Testis (tissue), 3 donors: ENCODE data around the gene NT5C. TPM values are rescaled to one million over a fixed set of nuclear protein-coding genes. Genes with fewer than 3 reads are reported as not detected.
A peak's percentile ranks its signal among the peaks of the same experiment; 100 is the strongest.

Experiments
- DNase-seq: peaks from one replicate; pipeline ENCODE4 v3.0.0-alpha.2; 2019
- H3K27ac ChIP-seq, 2 donors: fragments of 200-600 bp; sonication (generic); one replicate each; pipeline ENCODE4 v1.5.1; 2019
- H3K27me3 ChIP-seq: fragments of 200-600 bp; sonication (generic); one replicate; pipeline ENCODE4 v1.5.1; 2019
- H3K36me3 ChIP-seq: fragments of 200-600 bp; sonication (generic); one replicate; pipeline ENCODE4 v1.5.1; 2017; ENCODE audit warnings: low read depth; ENCODE audit errors: missing control alignments
- H3K4me1 ChIP-seq: fragments of 200-600 bp; sonication (generic); one replicate; pipeline ENCODE4 v1.5.1; 2019
- H3K4me3 ChIP-seq, 2 donors: fragments of 200-600 bp; sonication (generic); one replicate each; pipeline ENCODE4 v1.5.1; 2017 to 2019
- H3K9me3 ChIP-seq: fragments of 200-600 bp; sonication (generic); one replicate; pipeline ENCODE4 v1.5.1; 2017
- POLR2A ChIP-seq: fragments of 450-650 bp; IDR thresholded peaks from one replicate; pipeline ENCODE4 v1.6.1; 2017; ENCODE audit warnings: antibody characterized with exemption, mild to moderate bottlenecking, moderate library complexity
- WGBS, 2 donors: methylation state at CpG; one replicate each; pipeline ENCODE4 v1.1.5; 2018; 5-methylcytosine and 5-hydroxymethylcytosine counted together
- intact Hi-C: fragments of 100-400 bp; cut with DNase I; formaldehyde crosslinking; loops from one replicate; pipeline ENCODE4 v1.15.1; 2023; ENCODE audit warnings: low total_unique reads
- polyA plus RNA-seq: library from polyadenylated mRNA; stranded (reverse); fragments of 350-450 nt; fragmentation: Illumina TruSeq; extraction: RNeasy Lipid Tissue Mini Kit (QIAGEN cat#74804); gene quantifications from one replicate; pipeline ENCODE4 v1.2.3, GENCODE V29; 2014; ENCODE audit warnings: low read depth, low replicate concordance; ENCODE audit not compliant: insufficient read depth
- total RNA-seq, 2 donors: library from RNA; depleted of rRNA; stranded (reverse); fragments of >200 nt; gene quantifications; one replicate each; pipeline ENCODE4 v1.2.3, GENCODE V29; 2016
- TF ChIP-seq, protein P1 (sequence below), 3 experiments: fragments of 450-650 bp in 2 of 3; fragments of 200-600 bp in 1 of 3; sonication (generic) in 1 of 3; IDR thresholded peaks; one replicate each; pipeline ENCODE4 v1.5.1; 2016 to 2019; ENCODE audit warnings: antibody characterized with exemption in 3 of 3, mild to moderate bottlenecking in 2 of 3, moderate library complexity in 1 of 3

The NT5C gene
- total and polyA plus RNA-seq, 3 donors from 2014 or later = 22.2 to 83.6 (median 76.5) TPM

DNA sequence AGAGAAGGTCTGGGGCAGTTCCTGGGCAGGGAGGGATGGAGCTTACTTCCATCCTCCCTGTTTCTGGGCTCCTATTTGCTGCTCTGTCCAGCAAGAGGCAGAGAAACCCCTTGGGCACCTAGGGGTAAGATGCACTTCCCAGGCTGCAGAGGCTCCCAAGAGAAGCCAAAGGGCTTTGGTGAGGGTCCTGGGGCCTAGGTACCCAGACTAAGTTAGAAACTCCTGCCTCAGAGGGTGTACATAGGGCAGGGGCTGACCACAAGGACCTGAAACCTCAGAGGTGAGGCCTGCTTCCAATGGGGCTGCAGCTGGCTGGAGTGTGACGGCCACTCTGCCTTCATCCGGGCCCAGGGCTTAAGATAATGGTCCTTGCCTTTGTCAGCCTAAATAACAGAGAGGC lies 23.3 kb downstream of the NT5C start:
- Histone ChIP-seq H3K27me3 (no peaks in the 10 kb centered on the region), H3K4me1 (peaks cover 7% of the 10 kb centered on the region), H3K27ac (no peak overlapping the region), H3K36me3 (no peaks in the 10 kb centered on the region), H3K4me3 (no peak overlapping the region), H3K9me3 (no peaks in the 10 kb centered on the region)
- no peak for DNase-seq
- TF ChIP-seq, protein P1, sequence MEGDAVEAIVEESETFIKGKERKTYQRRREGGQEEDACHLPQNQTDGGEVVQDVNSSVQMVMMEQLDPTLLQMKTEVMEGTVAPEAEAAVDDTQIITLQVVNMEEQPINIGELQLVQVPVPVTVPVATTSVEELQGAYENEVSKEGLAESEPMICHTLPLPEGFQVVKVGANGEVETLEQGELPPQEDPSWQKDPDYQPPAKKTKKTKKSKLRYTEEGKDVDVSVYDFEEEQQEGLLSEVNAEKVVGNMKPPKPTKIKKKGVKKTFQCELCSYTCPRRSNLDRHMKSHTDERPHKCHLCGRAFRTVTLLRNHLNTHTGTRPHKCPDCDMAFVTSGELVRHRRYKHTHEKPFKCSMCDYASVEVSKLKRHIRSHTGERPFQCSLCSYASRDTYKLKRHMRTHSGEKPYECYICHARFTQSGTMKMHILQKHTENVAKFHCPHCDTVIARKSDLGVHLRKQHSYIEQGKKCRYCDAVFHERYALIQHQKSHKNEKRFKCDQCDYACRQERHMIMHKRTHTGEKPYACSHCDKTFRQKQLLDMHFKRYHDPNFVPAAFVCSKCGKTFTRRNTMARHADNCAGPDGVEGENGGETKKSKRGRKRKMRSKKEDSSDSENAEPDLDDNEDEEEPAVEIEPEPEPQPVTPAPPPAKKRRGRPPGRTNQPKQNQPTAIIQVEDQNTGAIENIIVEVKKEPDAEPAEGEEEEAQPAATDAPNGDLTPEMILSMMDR (IDR thresholded peaks at IDR 0.05) = no peak
- no peak for TF ChIP-seq POLR2A
- 69 to 78% methylated on average over 2 of the region's 2 CpGs for WGBS, 2 donors
- intact Hi-C loops = no loop called here

DNA sequence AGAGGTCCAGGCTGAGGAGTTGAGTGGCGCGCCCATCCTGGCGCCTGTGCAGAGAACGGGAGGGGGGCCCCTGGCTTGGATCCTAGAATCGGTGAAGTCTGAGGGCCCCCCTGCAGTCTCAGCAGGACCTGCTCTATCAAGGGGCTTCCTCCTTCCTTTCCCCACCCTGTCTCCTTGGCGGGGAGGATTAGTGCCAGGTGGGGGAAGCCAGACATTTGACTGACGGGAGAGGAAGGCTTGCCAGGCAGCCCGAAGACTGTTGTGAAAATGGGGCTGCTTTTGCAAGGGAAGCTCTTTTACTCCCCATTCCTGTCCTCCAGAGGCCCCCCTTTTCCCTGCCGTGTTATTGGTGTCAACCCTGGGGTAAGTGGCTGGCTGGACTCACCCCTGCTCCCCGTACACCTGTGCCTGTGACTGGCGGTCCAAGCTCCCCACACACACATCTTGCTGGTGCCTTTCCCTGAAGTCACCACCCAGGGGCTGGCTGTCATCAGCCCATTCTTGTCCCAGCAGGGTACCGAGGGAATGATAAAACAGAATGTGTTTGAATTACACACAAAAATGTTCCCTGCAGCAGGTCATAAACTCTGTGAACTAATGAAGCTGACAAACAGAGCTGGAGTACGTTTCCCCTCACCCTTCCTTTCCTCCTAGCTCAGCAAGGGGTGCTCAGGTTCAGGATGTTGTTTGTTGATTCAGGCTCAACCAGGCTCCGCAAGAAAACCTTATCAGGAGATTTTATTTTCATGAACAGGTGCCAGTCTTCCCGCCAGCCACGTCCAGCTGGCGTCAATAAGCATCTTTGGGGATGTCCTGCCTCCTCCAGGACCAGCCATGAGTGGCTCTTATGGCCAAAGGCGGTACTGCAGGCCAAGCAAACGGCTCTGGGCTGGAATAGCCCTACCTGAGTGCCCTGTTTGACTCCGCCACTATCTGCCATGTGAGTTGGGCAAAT lies 26.1 kb downstream of the NT5C start:
- H3K4me1 ChIP-seq = peaks cover 7% of the 10 kb centered on the region
- DNase-seq = peak; percentile 55
- no peak overlapping the region for H3K4me3 ChIP-seq
- H3K27me3 ChIP-seq = no peaks in the 10 kb centered on the region
- no peaks in the 10 kb centered on the region for H3K36me3 ChIP-seq
- no peak overlapping the region for H3K27ac ChIP-seq
- 64 to 73% methylated on average over 20 of the region's 20 CpGs for WGBS, 2 donors
- intact Hi-C loops = no loop called here
- no peaks in the 10 kb centered on the region for H3K9me3 ChIP-seq
- TF ChIP-seq, protein P1 (IDR thresholded peaks at IDR 0.05) = peak; percentile 22 to 84 (median 59)
- no peak for TF ChIP-seq POLR2A

DNA sequence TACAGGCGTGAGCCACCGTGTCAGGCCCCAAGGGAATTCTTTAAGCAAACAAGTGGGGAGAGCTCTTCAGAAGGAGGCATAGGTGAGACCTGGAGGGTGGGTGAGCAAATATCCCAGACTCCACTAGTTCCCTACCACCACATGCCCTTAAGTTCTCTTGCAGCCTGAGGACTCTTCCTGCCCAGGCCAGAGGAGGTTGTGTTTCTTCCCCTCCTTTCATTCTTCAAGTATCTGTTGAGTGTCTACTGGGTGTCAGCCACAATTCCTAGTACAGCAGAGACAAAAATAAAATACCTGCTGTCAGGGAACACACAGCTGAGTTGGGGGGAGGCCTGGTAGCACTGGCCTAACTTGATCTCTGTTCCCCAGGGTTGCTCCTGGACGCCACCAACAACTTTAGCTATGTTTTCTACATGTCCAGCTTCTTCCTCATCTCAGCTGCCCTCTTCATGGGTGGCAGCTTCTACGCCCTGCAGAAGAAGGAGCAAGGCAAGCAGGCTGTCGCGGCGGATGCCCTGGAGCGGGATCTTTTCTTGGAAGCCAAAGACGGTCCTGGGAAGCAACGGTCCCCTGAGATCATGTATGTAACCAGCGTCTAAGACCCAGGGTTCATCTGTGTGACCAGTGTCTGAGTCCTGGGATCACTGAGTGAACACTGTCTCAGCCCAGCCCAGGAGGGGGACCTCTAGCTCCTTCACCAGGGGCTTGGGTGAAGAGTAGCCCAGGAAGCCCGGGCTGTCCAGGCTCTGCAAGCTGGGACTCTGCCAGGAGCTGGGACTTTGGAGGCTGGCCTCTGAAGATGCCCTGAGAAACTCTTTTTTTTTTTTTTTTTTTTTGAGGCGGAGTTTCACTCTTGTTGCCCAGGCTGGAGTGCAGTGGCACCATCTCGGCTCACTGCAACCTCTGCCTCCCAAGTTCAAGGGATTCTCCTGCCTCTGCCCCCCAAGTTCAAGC lies 27.7 kb downstream of the NT5C start:
- intact Hi-C loops = no loop called here
- Histone ChIP-seq H3K27ac (no peak overlapping the region), H3K9me3 (no peaks in the 10 kb centered on the region), H3K36me3 (no peaks in the 10 kb centered on the region), H3K4me3 (no peak overlapping the region), H3K4me1 (peaks cover under 1% of the 10 kb centered on the region), H3K27me3 (no peaks in the 10 kb centered on the region)
- TF ChIP-seq POLR2A = no peak
- TF ChIP-seq, protein P1 (IDR thresholded peaks at IDR 0.05) = no peak
- no peak for DNase-seq
- WGBS, 2 donors = 87 to 89% methylated on average over 13 to 14 of the region's 14 CpGs

DNA sequence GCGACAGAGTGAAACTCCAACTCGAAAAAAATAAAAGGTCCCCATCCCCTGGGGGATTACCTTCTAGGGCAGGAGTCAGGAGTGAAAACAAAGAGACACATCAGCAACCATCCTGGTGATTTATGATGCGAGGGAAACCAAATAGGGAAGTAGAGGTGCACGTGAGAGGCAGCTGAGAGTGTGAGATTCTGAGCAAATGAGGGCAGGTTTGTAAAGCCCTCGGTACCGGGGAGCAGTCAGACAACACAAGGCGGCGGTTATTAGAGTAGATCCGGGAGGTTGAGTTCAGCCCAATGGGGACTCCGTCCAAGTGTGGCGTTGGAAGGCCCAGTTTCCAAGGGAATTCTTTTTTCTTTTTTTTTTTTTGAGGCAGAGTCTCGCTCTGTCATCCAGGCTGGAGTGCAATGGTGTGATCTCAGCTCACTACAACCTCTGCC lies 29.1 kb downstream of the NT5C start:
- H3K27me3 ChIP-seq = no peaks in the 10 kb centered on the region
- 60 to 64% methylated on average over 12 of the region's 12 CpGs for WGBS, 2 donors
- H3K4me1 ChIP-seq = no peaks in the 10 kb centered on the region
- no peak for TF ChIP-seq POLR2A
- TF ChIP-seq, protein P1 (IDR thresholded peaks at IDR 0.05) = no peak
- no peaks in the 10 kb centered on the region for H3K36me3 ChIP-seq
- no peak for DNase-seq
- no peak overlapping the region for H3K4me3 ChIP-seq
- intact Hi-C loops = no loop called here
- no peaks in the 10 kb centered on the region for H3K9me3 ChIP-seq
- H3K27ac ChIP-seq = no peak overlapping the region
